Hindlimb muscle (tissue), 1 donor: ENCODE results near the gene SLC30A3. TPM values are rescaled to one million over a fixed set of nuclear protein-coding genes. Genes with fewer than 3 reads are reported as not detected.

Experiments
- polyA plus RNA-seq: library from polyadenylated mRNA; unstranded; fragments of 120-200 nt; gene quantifications from one replicate; pipeline ENCODE4 v1.2.1, GENCODE V29; 2013; ENCODE audit not compliant: insufficient read length

The SLC30A3 gene
- polyA plus RNA-seq, 1 donor = 2.8 TPM

Other genes starting within 250 kb of the SLC30A3 start
- 57.7 TPM for gene TMEM214, start 230.1 kb downstream of the SLC30A3 start, polyA plus RNA-seq
- 18.8 TPM for gene AGBL5, start 211.4 kb downstream of the SLC30A3 start, polyA plus RNA-seq
- gene OST4, start 191.4 kb downstream of the SLC30A3 start, polyA plus RNA-seq = 202 TPM
- gene EMILIN1, start 184.4 kb downstream of the SLC30A3 start, polyA plus RNA-seq = 66.7 TPM
- 1.5 TPM for gene KHK, start 176.3 kb downstream of the SLC30A3 start, polyA plus RNA-seq
- gene CGREF1, start 143.9 kb downstream of the SLC30A3 start, polyA plus RNA-seq = 0.75 TPM
- 0.18 TPM for gene ABHD1, start 139.2 kb downstream of the SLC30A3 start, polyA plus RNA-seq
- 35.1 TPM for gene PREB, start 128.4 kb downstream of the SLC30A3 start, polyA plus RNA-seq
- gene PRR30, start 123.6 kb downstream of the SLC30A3 start, polyA plus RNA-seq = not detected
- 0.17 TPM for gene TCF23, start 114.0 kb downstream of the SLC30A3 start, polyA plus RNA-seq
- gene ATRAID, start 51.0 kb downstream of the SLC30A3 start, polyA plus RNA-seq = 83.7 TPM
- gene SLC5A6, start 50.8 kb downstream of the SLC30A3 start, polyA plus RNA-seq = 18.6 TPM
- gene CAD, start 45.7 kb downstream of the SLC30A3 start, polyA plus RNA-seq = 28.0 TPM
- gene DNAJC5G, start 12.4 kb upstream of the SLC30A3 start, polyA plus RNA-seq = 0.34 TPM
- gene TRIM54, start 19.4 kb upstream of the SLC30A3 start, polyA plus RNA-seq = 128 TPM
- 2.5 TPM for gene UCN, start 45.4 kb upstream of the SLC30A3 start, polyA plus RNA-seq
- 46.8 TPM for gene MPV17, start 60.0 kb upstream of the SLC30A3 start, polyA plus RNA-seq
- gene GTF3C2, start 93.7 kb upstream of the SLC30A3 start, polyA plus RNA-seq = 32.5 TPM
- gene EIF2B4, start 107.3 kb upstream of the SLC30A3 start, polyA plus RNA-seq = 34.4 TPM
- gene SNX17, start 107.6 kb upstream of the SLC30A3 start, polyA plus RNA-seq = 75.0 TPM
- gene ZNF513, start 117.7 kb upstream of the SLC30A3 start, polyA plus RNA-seq = 15.4 TPM
- gene PPM1G, start 146.5 kb upstream of the SLC30A3 start, polyA plus RNA-seq = 57.8 TPM
- 115 TPM for gene NRBP1, start 165.6 kb upstream of the SLC30A3 start, polyA plus RNA-seq
- 1.4 TPM for gene KRTCAP3, start 179.3 kb upstream of the SLC30A3 start, polyA plus RNA-seq
- 27.5 TPM for gene IFT172, start 226.7 kb upstream of the SLC30A3 start, polyA plus RNA-seq
- 8.2 TPM for gene FNDC4, start 232.2 kb upstream of the SLC30A3 start, polyA plus RNA-seq
- 0.22 TPM for gene GCKR, start 233.8 kb upstream of the SLC30A3 start, polyA plus RNA-seq